T1000 (cell line): ENCODE results near the gene CTBP1.

Source experiments
- DNase-seq: peaks from one replicate; lab custom pipeline; 2025; ENCODE audit warnings: mixed read lengths; lab: John Stamatoyannopoulos, UW

Gene CTBP1

DNA sequence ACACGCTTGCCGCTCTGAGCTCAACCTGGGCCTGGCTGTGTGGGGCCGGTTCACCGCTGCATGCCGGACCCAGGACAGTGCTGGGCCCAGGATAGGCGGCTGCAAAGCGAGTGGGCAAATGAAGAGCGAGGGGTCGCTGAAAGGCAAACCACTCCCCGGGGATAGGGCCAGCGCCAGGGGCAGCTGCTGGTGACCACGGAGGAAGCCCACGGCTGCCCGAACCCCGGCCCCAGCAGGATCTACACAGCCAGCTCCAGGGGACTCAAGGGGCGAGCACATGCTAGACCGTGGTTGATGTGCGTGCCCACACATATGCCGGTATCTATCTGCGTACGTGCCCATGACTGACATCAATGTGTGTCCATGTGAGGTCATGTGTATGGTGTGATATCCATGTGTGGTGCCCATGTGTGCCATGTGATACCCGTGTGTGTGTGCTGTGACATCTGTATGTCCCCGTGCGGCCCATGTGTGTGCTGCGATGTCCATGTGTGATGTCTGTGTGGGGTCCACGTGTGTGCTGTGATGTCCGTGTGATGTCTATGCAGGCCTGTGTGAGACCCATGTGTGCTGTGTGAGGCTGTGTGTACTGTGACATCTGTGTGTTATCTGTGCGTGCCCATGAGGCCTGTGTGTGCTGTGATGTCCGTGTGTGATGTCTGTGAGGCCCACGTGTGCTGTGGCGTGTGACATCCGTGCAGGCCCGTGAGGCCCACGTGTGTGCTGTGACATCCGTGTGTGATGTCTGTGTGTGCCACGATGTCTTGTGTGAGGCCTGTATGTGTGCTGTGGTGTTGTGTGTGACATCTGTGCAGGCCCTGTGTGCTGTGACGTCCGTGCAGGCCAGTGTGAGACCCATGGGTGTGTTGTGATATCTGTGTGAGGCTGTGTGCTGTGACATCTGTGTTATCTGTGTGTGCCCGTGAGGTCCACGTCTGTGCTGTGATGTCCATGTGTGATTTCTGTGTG is 24.8 kb downstream of the CTBP1 start:
- no peak for DNase-seq

DNA sequence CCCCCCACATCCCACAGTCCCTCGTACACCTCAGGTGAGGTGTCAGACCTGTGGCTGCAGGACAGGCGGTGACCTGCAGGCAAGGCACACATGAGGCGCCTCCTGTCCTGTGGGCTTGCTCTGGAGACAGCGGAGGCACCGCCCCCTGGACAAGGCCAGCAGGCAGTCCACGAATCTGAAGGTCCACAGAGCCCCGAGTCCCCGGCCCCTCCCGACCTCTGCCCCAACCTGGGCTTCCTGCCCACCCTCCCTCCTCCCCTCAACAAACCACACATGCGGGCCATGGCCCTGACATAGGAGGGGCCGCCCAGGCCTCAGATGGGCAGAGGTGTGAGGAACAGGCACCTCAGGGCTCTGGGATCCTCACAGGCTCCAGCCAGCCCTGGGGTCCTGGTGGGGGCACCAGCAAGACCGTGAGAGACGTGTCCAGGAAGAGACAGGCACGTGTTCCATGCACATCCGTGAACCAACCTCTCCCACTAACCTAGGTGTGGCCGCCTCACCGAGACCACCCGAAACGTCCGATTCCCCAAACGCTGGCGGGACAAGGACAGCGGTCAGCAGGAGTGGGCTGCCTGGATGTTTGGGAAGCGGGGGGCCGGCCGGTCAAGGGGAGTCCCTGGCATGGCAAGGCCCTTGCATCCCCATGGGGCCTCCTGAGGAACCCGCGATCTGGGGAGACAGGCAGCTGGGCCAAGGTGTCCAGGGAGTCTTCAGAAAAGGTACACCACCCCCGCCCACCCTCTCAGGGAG is 25.8 kb downstream of the CTBP1 start:
- DNase-seq: no peak

DNA sequence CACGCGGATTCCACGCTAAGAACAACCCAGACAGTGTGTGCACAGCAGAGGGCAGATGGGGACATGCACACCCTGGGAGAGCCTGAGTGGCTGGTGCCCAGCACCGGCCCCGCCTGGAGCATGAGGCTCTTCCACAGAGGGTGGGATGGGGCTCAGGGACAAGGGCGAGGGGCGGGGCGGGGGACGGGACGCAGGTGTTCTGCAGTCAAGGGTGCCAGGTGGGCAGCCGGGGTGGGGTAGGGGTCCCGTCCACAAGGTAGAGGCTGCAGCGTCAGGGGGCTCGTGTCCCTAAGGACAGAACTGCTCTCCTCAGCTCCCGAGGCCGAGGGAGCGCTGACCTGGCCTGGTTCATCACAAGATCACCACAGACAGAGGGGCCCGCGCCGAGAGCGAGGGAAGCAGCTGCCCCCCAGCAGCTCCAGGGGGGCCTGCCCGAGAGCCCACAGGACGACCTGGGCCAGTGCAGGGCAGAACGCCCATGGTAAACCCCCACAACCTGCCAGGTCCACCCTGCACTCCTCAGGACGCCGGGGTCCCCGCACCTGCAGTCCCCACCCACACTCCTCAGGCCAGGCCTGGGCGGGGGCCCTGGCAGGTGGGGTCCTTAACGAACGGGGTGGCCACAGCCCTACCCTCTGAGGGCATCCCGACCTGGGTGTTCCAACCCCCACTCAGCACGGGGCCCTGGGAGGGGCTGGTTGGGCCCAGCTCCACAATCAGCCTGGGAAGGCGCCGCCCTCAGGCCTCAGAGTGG is 26.7 kb downstream of the CTBP1 start:
- DNase-seq: no peak

DNA sequence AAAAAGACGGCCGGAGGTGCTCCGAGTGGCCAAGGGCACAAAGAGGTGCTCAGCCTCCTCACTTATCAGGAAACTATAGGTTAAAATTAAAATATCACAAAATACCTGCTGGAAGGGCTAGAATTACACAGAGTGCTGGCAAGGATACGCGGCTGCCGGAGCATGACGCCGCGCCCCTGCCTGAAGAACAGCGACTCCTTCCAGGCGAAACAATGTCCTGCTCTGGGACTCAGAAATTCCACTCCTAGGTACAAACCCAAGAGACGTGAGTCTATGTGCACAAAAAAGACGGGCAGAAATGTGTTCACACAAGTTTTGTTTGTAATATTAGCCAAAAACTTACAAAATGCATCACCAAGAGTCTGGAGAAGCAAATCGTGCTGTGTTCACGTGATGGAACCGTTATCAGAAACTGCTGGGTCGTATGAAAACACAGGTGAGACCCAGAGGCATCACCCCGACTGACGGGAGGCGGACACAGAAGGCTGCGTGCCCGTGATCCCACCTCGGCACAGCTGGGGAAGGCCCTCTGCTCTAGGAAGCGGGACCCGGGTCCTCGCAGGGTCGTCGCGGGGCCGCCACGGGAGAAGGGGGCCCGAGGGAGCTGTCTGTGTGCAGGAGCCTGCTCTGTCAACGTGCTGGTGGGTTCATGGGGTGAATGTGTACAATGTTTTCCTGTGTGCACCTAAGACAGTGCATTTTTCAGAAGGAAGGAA is 27.6 kb downstream of the CTBP1 start:
- no peak for DNase-seq

GRCh38 chr4:1220566-1220965 is 28.4 kb downstream of the CTBP1 start:
- no peak for DNase-seq

DNA sequence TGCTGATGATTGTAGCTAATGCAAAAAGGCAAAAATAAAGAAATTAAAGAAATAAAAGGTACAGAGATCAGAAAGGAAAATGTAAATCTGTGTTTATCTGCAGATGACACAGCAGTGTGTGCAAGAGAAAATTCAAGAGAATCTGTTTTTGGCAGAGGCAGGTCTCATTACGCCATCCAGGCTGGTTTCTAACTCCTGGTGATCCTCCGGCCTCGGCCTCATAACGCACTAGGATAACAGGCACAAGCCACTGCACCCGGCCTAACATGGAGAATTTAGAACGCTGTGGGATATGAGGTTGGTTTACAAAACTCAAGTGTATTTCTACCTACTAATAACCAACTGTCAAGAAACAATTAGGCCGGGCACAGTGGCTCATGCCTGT is 29.4 kb downstream of the CTBP1 start:
- no peak for DNase-seq

DNA sequence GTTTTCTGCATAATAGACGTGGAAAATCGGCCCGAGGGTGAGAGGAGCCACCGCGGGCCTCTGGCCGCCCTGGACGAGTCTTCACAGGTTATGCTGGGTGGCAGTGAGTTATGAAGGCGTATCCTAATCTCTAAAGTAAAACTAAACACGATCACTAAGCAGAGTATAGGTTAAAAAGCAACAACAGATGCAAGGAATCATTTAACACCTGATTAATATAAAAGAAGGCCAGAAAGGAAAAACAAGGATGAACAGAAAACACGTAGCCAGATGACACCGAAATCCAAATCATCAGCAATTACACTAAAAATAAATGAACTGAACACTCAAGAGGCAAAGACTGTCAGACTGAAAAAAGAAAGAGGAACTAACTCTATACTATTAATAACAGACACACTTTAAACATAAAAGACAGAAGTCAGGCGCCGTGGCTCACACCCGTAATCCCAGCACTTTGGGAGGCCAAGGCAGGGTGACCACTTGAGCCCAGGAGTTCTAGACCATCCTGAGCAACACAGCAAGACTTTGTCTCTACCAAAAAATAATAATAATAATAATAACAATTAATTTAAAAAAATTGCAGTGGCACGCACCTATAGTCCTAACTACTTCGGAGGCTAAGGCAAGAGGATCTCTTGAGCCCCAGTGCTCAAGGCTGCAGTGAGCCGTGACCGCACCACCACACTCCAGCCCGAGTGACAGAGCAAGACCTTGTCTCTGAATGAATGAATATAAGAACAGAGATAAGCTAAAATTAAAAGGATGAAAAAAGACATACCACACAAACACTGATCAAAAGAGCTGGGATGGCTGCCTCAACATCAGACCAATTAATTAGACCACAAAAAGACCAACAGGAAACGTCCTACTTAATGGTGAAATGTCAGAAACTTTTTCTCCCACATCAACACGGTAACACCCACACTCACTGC is 30.0 kb downstream of the CTBP1 start:
- DNase-seq: no peak

- no peak for DNase-seq
These were observed 31.6 kb downstream of the CTBP1 start for GRCh38 chr4:1217366-1217765.

DNA sequence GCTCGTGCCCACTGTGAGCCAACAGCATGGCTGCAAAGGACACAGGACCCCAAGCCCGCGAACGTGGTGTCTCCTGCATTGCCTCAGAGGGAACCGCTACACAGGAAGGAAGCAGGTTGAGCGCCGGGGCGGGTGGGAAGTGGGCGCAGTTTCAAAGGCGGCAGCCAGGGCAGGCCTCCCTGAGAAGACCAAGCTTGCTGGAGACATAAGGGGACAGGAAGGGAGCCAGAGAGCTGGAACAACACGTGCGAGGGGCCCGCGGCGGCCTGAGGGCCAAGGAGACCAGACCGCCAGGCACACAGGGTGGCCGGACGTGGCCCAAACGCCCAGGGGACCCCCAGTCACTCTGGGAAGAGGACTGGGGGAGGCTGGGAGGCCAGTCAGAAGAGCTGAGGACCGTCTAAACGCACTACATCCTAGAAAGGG is 32.0 kb downstream of the CTBP1 start:
- no peak for DNase-seq

- no peak for DNase-seq
These were observed 32.8 kb downstream of the CTBP1 start for GRCh38 chr4:1216076-1216614.

- no peak for DNase-seq
These were observed 33.5 kb downstream of the CTBP1 start for GRCh38 chr4:1215141-1216075.

- no peak for DNase-seq
These were observed 34.5 kb downstream of the CTBP1 start for GRCh38 chr4:1214101-1215095.

DNA sequence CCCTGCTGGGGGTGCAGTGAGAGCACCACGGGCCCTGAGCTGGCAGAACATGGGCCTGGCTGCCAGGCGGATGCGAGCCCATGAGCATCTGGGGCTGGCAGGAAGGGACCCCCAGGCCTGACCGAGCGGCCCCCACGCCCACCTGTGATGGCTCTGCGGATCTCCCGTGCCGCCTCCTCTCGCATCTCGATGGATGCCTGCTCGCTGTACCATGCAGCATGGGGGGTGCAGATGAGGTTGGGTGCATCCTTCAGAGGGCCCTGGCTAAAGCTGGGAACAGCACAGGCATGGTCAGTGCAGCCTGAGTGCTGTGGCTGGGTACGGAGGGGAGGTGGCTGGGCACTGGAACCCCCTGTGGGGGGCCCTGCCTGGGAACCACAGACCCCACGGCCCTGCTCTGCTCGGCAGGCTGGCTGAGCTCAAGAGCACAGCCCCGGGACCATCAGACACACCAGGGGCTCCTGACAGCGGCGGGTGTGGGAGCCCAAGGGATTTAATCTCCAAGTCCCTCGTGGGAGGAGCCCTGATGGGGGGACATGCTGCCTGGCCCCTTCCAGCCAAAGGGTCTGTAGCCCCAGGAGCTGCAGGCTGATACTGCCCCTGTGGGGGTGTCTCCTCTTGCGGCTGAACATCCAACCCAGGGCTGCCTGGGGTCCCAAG is 35.5 kb downstream of the CTBP1 start:
- no peak for DNase-seq

DNA sequence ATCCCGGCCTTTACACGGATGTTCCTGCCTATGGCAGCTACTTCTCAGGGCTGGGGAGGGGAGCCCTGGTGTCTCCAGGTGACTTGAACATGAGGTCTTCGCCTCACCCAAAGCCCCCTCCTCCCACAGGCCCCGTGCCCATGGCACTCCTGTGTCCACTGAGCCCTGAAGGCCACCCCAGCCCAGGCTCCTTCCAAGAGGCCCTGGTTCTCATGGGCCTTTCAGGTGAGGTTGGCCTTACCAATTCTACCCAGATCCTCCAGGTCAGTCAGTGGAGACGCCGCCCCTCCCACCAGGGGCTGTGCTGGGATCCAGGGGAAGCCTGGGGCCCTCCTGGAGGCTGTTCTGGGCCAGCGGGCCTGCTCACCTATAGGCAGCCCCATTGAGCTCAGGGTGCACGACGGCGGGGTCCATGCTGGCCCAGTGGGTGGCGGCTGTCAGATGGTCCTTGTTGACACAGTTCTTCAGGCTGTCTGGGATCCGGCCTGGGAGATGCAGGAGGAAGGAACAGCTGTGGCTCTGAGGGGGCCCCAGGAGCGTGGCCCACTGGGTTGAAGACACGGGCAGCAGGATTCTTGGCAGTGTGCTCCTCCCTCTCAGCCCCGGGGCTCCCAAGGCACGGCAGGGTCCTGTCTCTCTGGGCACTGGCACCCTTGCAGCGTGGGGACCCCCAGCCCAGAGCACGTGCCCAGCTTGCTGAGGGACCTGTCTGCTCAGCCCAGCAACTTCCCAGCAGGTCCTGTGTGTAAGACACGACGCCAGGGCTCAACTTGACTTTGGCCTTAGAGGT is 36.2 kb downstream of the CTBP1 start:
- DNase-seq: no peak

- DNase-seq: no peak
These were observed 36.9 kb downstream of the CTBP1 start for GRCh38 chr4:1211891-1212545.

DNA sequence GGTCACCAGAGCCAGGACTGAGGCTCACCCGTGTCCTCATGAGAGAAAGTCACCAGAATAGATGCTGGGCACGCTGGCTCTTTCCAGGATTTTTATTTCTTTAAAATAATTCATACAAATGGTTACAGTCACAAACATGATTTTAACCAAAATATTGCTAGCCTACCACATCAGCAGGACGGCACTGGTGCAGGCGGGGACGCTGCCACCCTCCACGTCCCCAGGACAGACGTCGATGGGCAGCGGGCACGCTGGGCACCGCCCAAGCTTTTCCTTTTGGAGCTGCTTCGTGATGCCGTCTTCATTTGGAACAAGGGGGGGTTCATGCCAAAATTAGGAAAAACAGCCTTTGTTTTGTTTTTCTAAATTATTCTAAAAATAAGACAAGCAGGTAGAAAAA is 37.6 kb downstream of the CTBP1 start:
- DNase-seq: no peak
